Measurements from ENCODE around the gene SPSB3. TPM values are rescaled to one million over a fixed set of nuclear protein-coding genes. Genes with fewer than 3 reads are reported as not detected.

The SPSB3 gene
- total and polyA plus RNA-seq, 2 of the 4 experiments (the other 2 are of a cell fraction): 9.1 to 30.8 TPM

GRCh38 chr16:1757714-1758461, 24.5 kb downstream of the SPSB3 start:
- ChIA-PET CTCF (no interaction called here), POLR2A (ENCODE audit: unreplicated experiment) (no interaction called here)
- no peaks in the 10 kb centered on the region for H3K9me3 ChIP-seq (ENCODE audit: control insufficient read depth, insufficient read depth, low read length)
- no peak overlapping the region for H3K4ac ChIP-seq (ENCODE audit: low read depth, low read length)
- H3K9me1 ChIP-seq (ENCODE audit: insufficient read depth, low read length): no peaks in the 10 kb centered on the region
- H3K4me3 ChIP-seq (ENCODE audit: insufficient read depth, low read depth, low read length): no peak overlapping the region
- H4K20me1 ChIP-seq (ENCODE audit: insufficient read depth, low read length): peaks cover 2% of the 10 kb centered on the region; the same call in 1 of the 2 replicates
- H3K27ac ChIP-seq (ENCODE audit: insufficient read depth, low read length): no peak overlapping the region
- no peak overlapping the region for H2BK5ac ChIP-seq (ENCODE audit: low read depth, low read length, poor library complexity, severe bottlenecking)
- H2AFZ ChIP-seq (replicated peaks; ENCODE audit: low read length, poor library complexity): no peak overlapping the region
- in situ Hi-C loops (cut with MboI; ENCODE audit: low sequenced_read_pairs) (no loop called here), dilution Hi-C loops (cut with HindIII; ENCODE audit: low sequenced_read_pairs, unreplicated experiment) (no loop called here), intact Hi-C loops (cut with micrococcal nuclease) (no loop called here)
- H3K36me3 ChIP-seq (ENCODE audit: control insufficient read depth, insufficient read depth, low read length): peaks cover 57% of the 10 kb centered on the region
- no peak overlapping the region for H2AK5ac ChIP-seq (ENCODE audit: low read depth, low read length)
- no peak overlapping the region for H2AK9ac ChIP-seq (replicated peaks; ENCODE audit: low read depth, low read length, poor library complexity)
- no peak overlapping the region for H2BK120ac ChIP-seq (ENCODE audit: low read depth, low read length)
- WGBS, 2 experiments (ENCODE audit: extremely low coverage in 2 of 2, insufficient read length in 1 of 2): 95% methylated on average over 11 of the region's 37 CpGs; no CpG with 5 or more reads in 1 of the 2 experiments
- H3K9ac ChIP-seq (ENCODE audit: low read depth, low read length): no peak overlapping the region
- H4K8ac ChIP-seq (ENCODE audit: low read depth in 2 of 2, low read length in 2 of 2): no peak overlapping the region
- no peak overlapping the region for H3K4me2 ChIP-seq (ENCODE audit: low read depth, low read length)
- no peak overlapping the region for H4K91ac ChIP-seq (ENCODE audit: insufficient read depth, low read depth, low read length)
- H2BK20ac ChIP-seq (ENCODE audit: low read depth, low read length): no peak overlapping the region
- 0 out of 4 replicates have a peak, but pooled peaks cover 0 to 6% of the 10 kb centered on the region in 2 experiments for H3K79me1 ChIP-seq (ENCODE audit: low read depth in 1 of 2, low read length in 2 of 2)
- no peak for DNase-seq
- H3K23ac ChIP-seq (ENCODE audit: low read depth, low read length): no peak overlapping the region
- no peaks in the 10 kb centered on the region for H3K27me3 ChIP-seq (ENCODE audit: control insufficient read depth, insufficient read depth, low read length)
- TF ChIP-seq, protein P1, sequence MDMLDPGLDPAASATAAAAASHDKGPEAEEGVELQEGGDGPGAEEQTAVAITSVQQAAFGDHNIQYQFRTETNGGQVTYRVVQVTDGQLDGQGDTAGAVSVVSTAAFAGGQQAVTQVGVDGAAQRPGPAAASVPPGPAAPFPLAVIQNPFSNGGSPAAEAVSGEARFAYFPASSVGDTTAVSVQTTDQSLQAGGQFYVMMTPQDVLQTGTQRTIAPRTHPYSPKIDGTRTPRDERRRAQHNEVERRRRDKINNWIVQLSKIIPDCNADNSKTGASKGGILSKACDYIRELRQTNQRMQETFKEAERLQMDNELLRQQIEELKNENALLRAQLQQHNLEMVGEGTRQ (IDR thresholded peaks at IDR 0.05; ENCODE audit: low read depth, low read length): no peak
- TF ChIP-seq POLR2A (IDR thresholded peaks at IDR 0.05; ENCODE audit: low read depth, low read length) (no peak), CEBPB (IDR thresholded peaks at IDR 0.05; ENCODE audit: low read depth, low read length) (no peak), MAFK (IDR thresholded peaks at IDR 0.05; ENCODE audit: low read depth, low read length) (no peak)
- H3K14ac ChIP-seq (replicated peaks; ENCODE audit: low read depth, low read length): no peak overlapping the region
- no TSS peak for BruUV-seq (replicated peaks)
- H4K5ac ChIP-seq (ENCODE audit: low read depth, low read length): no peak overlapping the region
- ATAC-seq (ENCODE audit: low read depth): no peak
- no peak overlapping the region for H2BK15ac ChIP-seq (ENCODE audit: low read depth, low read length)
- no peak overlapping the region for H3K56ac ChIP-seq (ENCODE audit: extremely low read depth, insufficient read depth, low read length)
- H3K4me1 ChIP-seq (ENCODE audit: control insufficient read depth, insufficient read depth, low read length): no peaks in the 10 kb centered on the region
- H3K18ac ChIP-seq (ENCODE audit: low read depth, low read length): no peak overlapping the region

All from IMR-90 (cell line).